ENCODE results near the gene MLXIP. TPM values are rescaled to one million over a fixed set of nuclear protein-coding genes. Genes with fewer than 3 reads are reported as not detected.

The MLXIP gene
- total RNA-seq, 1 donor from 2014 or later: 33.7 TPM

DNA sequence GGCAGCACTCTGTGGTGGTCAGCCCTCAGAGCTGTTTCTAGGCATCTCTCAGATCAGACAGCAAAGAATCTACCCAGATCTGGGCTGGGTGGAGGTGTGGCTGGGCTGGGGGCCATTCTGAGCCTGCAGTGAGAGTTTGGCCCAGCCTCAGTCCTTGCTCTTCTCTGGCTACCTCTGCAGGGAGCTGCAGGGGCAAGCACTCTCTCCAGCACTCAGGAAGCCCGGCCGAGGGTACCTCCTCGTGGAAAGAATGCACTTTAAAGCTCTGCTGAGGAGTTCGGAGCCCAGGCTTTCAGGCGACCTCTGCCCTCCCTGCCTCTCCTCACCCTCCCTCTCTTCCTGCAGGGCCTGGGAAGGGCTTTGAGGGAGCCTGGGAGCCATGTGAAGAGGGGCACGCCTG is 64.3 kb downstream of the MLXIP start:
- Mint-ChIP-seq H3K27me3 (no peaks in the 10 kb centered on the region), H3K27ac (no peak overlapping the region), H3K4me3 (no peak overlapping the region), H3K4me1 (no peaks in the 10 kb centered on the region), H3K36me3 (ENCODE audit: low read depth) (peaks cover 51% of the 10 kb centered on the region), H3K9me3 (no peaks in the 10 kb centered on the region)
- CTCF ChIA-PET: no interaction called here
- DNase-seq: no peak
- TF ChIP-seq, protein P1, sequence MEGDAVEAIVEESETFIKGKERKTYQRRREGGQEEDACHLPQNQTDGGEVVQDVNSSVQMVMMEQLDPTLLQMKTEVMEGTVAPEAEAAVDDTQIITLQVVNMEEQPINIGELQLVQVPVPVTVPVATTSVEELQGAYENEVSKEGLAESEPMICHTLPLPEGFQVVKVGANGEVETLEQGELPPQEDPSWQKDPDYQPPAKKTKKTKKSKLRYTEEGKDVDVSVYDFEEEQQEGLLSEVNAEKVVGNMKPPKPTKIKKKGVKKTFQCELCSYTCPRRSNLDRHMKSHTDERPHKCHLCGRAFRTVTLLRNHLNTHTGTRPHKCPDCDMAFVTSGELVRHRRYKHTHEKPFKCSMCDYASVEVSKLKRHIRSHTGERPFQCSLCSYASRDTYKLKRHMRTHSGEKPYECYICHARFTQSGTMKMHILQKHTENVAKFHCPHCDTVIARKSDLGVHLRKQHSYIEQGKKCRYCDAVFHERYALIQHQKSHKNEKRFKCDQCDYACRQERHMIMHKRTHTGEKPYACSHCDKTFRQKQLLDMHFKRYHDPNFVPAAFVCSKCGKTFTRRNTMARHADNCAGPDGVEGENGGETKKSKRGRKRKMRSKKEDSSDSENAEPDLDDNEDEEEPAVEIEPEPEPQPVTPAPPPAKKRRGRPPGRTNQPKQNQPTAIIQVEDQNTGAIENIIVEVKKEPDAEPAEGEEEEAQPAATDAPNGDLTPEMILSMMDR (IDR thresholded peaks at IDR 0.05): no peak
- intact Hi-C loops (cut with micrococcal nuclease): no loop called here
- no peak for ATAC-seq (ENCODE audit: low read depth)
- POLR2A ChIA-PET: interaction anchor here (0.8 kb wide), 1 partner anchor 11 kb away, joined by 3 read pairs; no protein-coding TSS in a partner anchor

DNA sequence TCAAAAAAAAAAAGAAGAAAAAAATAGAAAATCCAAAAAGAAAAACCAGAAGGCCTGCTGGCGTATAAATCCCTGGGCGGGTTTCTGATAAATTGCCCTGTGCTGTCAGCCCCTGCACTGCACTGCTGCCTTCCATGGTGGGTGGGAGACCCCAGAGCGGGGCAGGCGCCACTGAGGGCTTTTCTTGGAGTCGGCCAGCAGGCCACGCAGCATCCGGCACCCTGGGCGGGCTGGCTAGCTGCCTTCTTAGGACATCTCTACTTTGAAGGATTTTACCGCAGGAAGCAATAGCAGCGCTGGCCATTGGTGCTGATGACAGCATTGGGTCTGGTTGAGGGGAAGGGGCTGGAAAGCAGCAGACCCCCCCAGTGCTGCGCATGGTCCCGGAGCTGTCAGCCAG is 66.3 kb downstream of the MLXIP start:
- intact Hi-C loops (cut with micrococcal nuclease): no loop called here
- no peaks in the 10 kb centered on the region for H3K9me3 Mint-ChIP-seq
- H3K36me3 Mint-ChIP-seq (ENCODE audit: low read depth): peaks cover 38% of the 10 kb centered on the region
- ATAC-seq (ENCODE audit: low read depth) (no peak), DNase-seq (no peak)
- no peaks in the 10 kb centered on the region for H3K4me1 Mint-ChIP-seq
- H3K27ac Mint-ChIP-seq: no peak overlapping the region
- ChIA-PET POLR2A (no interaction called here), CTCF (no interaction called here)
- TF ChIP-seq, protein P1 (IDR thresholded peaks at IDR 0.05): no peak
- H3K27me3 Mint-ChIP-seq: no peaks in the 10 kb centered on the region
- no peak overlapping the region for H3K4me3 Mint-ChIP-seq

DNA sequence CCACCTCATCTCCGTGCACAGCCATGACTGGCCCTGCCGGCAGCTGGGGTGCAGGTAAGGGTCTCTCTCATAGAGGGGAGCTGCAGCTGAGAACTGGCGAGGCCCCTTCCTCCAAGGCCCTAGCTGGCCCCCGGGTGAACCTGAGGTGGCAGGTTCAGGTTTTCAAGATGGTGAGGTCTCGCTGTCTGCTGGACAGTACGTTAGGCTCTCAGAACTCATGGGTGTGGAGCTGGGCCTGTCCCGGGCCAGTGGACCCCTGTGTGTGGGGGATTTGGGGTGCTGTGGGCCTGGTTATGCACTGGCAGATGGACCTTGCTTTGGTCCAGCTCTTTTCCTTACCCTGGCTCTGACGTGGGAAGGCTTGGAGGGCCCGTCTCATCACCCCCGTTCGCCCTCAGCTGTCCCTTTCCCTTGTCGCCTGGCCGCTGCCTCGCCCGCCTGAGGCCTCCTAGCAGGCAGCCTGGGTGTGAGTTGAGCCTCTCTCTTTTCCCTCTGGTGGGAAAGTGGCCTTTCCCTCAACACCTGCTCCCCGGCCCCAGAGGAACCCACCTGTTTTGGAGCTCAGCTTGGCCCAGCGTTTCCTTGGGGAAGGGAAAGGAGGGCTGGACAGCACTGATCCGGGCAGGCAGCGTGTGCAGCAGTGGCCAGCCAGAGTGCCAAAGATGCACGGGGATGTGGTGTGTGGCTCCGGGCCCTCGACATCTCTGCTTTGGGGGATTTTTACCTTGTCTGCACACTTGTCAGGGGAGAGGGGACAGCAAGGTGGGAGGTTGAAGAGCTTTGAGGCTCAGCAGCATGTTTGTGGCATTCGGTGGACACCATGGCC is 67.2 kb downstream of the MLXIP start:
- Mint-ChIP-seq H3K4me3 (no peak overlapping the region), H3K36me3 (ENCODE audit: low read depth) (peaks cover 32% of the 10 kb centered on the region), H3K9me3 (no peaks in the 10 kb centered on the region), H3K27me3 (no peaks in the 10 kb centered on the region), H3K4me1 (no peaks in the 10 kb centered on the region), H3K27ac (no peak overlapping the region)
- intact Hi-C loops (cut with micrococcal nuclease): no loop called here
- ChIA-PET CTCF (no interaction called here), POLR2A (interaction anchor here (0.6 kb wide), 1 partner anchor 358 kb away, joined by 5 read pairs; no protein-coding TSS in a partner anchor)
- ATAC-seq (ENCODE audit: low read depth) (no peak), DNase-seq (no peak)
- TF ChIP-seq, protein P1 (IDR thresholded peaks at IDR 0.05): no peak

DNA sequence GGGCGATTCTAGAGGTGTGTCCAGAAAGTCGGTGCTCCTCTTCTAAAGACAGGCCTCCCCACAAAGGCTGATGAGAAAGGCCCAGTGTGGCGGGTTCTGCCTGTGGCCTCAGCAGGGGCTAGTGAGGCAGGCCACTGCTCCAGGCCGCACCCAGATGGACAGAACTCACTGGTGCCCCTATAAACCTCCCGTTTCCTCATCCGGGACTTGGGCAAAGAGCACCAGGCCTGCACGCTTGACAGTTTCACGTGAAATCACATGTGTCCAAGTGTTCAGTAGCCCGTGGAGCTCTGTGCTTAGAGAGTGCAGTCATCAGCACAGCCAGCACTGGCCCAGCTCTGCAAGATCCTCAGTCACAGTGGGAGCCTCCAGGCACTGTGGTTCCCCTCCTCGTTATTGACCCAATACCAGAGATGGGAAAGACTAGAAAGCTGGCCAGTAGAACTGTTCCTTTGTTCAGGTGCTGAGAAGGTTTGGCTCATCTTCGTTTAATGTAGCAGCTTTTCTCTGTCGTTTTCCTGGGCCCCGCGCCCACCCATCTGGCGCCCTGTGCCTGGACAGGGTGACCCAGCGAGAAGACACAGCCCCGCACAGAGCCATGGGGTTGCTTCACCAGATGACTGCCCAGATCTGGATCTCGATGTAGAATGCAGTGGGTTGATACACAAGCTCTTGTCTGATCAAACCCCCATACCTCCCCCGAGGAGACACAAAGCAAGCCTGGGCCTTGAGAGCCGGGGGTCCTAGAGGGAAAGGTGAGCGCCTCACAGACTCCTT is 69.1 kb downstream of the MLXIP start:
- no peaks in the 10 kb centered on the region for H3K9me3 Mint-ChIP-seq
- intact Hi-C loops (cut with micrococcal nuclease): no loop called here
- ChIA-PET CTCF (no interaction called here), POLR2A (no interaction called here)
- H3K4me3 Mint-ChIP-seq: no peak overlapping the region
- H3K27me3 Mint-ChIP-seq: peaks cover 4% of the 10 kb centered on the region
- TF ChIP-seq, protein P1 (IDR thresholded peaks at IDR 0.05): no peak
- no peak overlapping the region for H3K27ac Mint-ChIP-seq
- ATAC-seq (ENCODE audit: low read depth): no peak
- DNase-seq: no peak
- no peaks in the 10 kb centered on the region for H3K4me1 Mint-ChIP-seq
- peaks cover 16% of the 10 kb centered on the region for H3K36me3 Mint-ChIP-seq (ENCODE audit: low read depth)

DNA sequence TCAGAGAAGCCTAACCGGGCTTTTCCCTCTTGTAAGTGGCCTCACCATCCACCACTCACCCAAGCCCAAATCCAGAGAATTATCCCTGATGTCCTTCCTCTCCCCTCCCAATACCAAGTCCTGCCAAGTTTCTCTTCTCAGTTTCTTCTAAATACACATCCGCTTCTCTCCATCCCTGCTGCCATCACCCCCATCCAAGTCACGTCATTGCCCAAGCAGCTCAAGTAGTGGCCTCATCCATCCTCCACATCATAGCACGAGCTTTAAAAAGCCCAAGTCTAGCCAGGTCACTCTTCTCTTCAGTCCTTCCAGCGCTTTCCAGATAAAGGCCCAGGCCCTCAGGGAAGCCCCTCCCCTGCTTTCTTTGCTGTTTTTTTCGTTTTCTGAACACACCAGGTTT is 70.1 kb downstream of the MLXIP start:
- Mint-ChIP-seq H3K27me3 (peaks cover 4% of the 10 kb centered on the region), H3K36me3 (ENCODE audit: low read depth) (peaks cover 7% of the 10 kb centered on the region), H3K27ac (no peak overlapping the region), H3K4me1 (no peaks in the 10 kb centered on the region), H3K9me3 (no peaks in the 10 kb centered on the region), H3K4me3 (no peak overlapping the region)
- ATAC-seq (ENCODE audit: low read depth): no peak
- CTCF ChIA-PET: no interaction called here
- TF ChIP-seq, protein P1 (IDR thresholded peaks at IDR 0.05): no peak
- POLR2A ChIA-PET: no interaction called here
- DNase-seq: no peak
- intact Hi-C loops (cut with micrococcal nuclease): no loop called here

Measured in activated B cell treated with CpG ODN at 0.5 μM for 24 hours (primary cell).